ENCODE results near the gene IGFN1. TPM values are rescaled to one million over a fixed set of nuclear protein-coding genes. Genes with fewer than 3 reads are reported as not detected.

The IGFN1 gene
- total and polyA plus RNA-seq, 2 of the 4 experiments (the other 2 are of a cell fraction): 0.05 TPM; not detected in 1

DNA sequence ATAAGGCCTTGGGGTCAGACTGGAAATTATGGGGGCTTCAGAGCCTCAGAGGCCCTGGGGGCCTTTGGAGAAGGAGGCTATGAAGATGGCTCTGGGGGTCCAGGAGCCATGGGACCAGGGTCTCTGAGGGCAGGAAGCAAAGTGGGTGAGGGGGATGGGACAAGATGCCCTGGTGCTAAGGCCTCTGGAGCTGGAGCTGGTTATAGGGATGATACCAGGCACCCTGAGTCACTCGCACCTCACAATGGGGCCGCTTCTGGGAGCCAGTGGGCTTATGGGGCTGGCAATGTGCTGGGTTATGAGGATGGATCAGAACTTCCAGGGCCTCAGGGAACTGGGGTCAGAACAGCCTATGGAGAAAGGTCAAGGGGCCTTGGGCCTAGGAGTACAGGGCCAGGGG lies 17.6 kb downstream of the IGFN1 start:
- H2BK15ac ChIP-seq (ENCODE audit: low read depth, low read length): no peak overlapping the region
- H4K5ac ChIP-seq (ENCODE audit: low read depth, low read length): no peak overlapping the region
- ChIA-PET CTCF (no interaction called here), POLR2A (ENCODE audit: unreplicated experiment) (no interaction called here)
- DNase-seq: no peak
- no peak overlapping the region for H3K9ac ChIP-seq (ENCODE audit: low read depth, low read length)
- no TSS peak for BruUV-seq (replicated peaks)
- peaks cover 75% of the 10 kb centered on the region for H3K27me3 ChIP-seq (ENCODE audit: control insufficient read depth, insufficient read depth, low read length)
- no peaks in the 10 kb centered on the region for H4K20me1 ChIP-seq (ENCODE audit: insufficient read depth, low read length)
- no peaks in the 10 kb centered on the region for H3K36me3 ChIP-seq (ENCODE audit: control insufficient read depth, insufficient read depth, low read length)
- H3K4me3 ChIP-seq (ENCODE audit: insufficient read depth, low read depth, low read length): no peak overlapping the region
- no peak overlapping the region for H2BK120ac ChIP-seq (ENCODE audit: low read depth, low read length)
- H2AK9ac ChIP-seq (replicated peaks; ENCODE audit: low read depth, low read length, poor library complexity): no peak overlapping the region
- no peaks in the 10 kb centered on the region for H3K4me1 ChIP-seq (ENCODE audit: control insufficient read depth, insufficient read depth, low read length)
- H4K91ac ChIP-seq (ENCODE audit: insufficient read depth, low read depth, low read length): no peak overlapping the region
- no peak overlapping the region for H3K27ac ChIP-seq (ENCODE audit: insufficient read depth, low read length)
- no peak overlapping the region for H3K4me2 ChIP-seq (ENCODE audit: low read depth, low read length)
- H4K8ac ChIP-seq (ENCODE audit: low read depth in 2 of 2, low read length in 2 of 2): no peak overlapping the region
- intact Hi-C loops (cut with micrococcal nuclease): no loop called here
- H3K79me1 ChIP-seq (ENCODE audit: low read depth in 1 of 2, low read length in 2 of 2): no peaks in the 10 kb centered on the region
- H3K4ac ChIP-seq (ENCODE audit: low read depth, low read length): no peak overlapping the region
- H3K18ac ChIP-seq (ENCODE audit: low read depth, low read length): no peak overlapping the region
- H2AK5ac ChIP-seq (ENCODE audit: low read depth, low read length): no peak overlapping the region
- no peaks in the 10 kb centered on the region for H3K9me1 ChIP-seq (ENCODE audit: insufficient read depth, low read length)
- H3K23ac ChIP-seq (ENCODE audit: low read depth, low read length): no peak overlapping the region
- no peak overlapping the region for H3K56ac ChIP-seq (ENCODE audit: extremely low read depth, insufficient read depth, low read length)
- in situ Hi-C loops (cut with MboI; ENCODE audit: low sequenced_read_pairs): no loop called here
- TF ChIP-seq RCOR1 (IDR thresholded peaks at IDR 0.05; ENCODE audit: insufficient replicate concordance, low read length) (no peak), BHLHE40 (IDR thresholded peaks at IDR 0.05; ENCODE audit: low read depth, low read length) (no peak), FOS (IDR thresholded peaks at IDR 0.05; ENCODE audit: low read depth, low read length) (no peak), USF2 (IDR thresholded peaks at IDR 0.05; ENCODE audit: low read depth, low read length) (no peak)
- no peak overlapping the region for H2AFZ ChIP-seq (replicated peaks; ENCODE audit: low read length, poor library complexity)
- no CpG with 5 or more reads among the region's 2 CpGs for WGBS, 2 experiments (ENCODE audit: extremely low coverage in 2 of 2, insufficient read length in 1 of 2)
- dilution Hi-C loops (cut with HindIII; ENCODE audit: low sequenced_read_pairs, unreplicated experiment): no loop called here
- ATAC-seq (ENCODE audit: low read depth): no peak
- H2BK20ac ChIP-seq (ENCODE audit: low read depth, low read length): no peak overlapping the region
- no peaks in the 10 kb centered on the region for H3K9me3 ChIP-seq (ENCODE audit: control insufficient read depth, insufficient read depth, low read length)
- no peak overlapping the region for H2BK5ac ChIP-seq (ENCODE audit: low read depth, low read length, poor library complexity, severe bottlenecking)
- no peak overlapping the region for H3K14ac ChIP-seq (replicated peaks; ENCODE audit: low read depth, low read length)
